Hepatocyte (in vitro differentiated cells): ENCODE results near the gene CDC42BPB.

Experiments used
- CTCF ChIP-seq: fragments of 200-600 bp; sonication (generic); IDR thresholded peaks from 2 replicates; pipeline ENCODE4 v1.5.1; 2016; ENCODE audit warnings: antibody characterized with exemption, mild to moderate bottlenecking; ENCODE audit not compliant: poor library complexity
- EZH2 ChIP-seq: fragments of 200-600 bp; sonication (generic); IDR thresholded peaks from 2 replicates; pipeline ENCODE4 v1.6.1; 2016; ENCODE audit warnings: antibody characterized with exemption, mild to moderate bottlenecking, borderline replicate concordance
- EZH2phosphoT487 ChIP-seq: fragments of 200-600 bp; sonication (generic); IDR thresholded peaks from one replicate; pipeline ENCODE4 v1.6.1; 2018; ENCODE audit warnings: antibody characterized with exemption, mild to moderate bottlenecking, low read depth, moderate library complexity; ENCODE audit not compliant: unreplicated experiment, severe bottlenecking

GRCh38 chr14:102947321-102948103 lies 109.8 kb downstream of the CDC42BPB start:
- TF ChIP-seq CTCF (no peak), EZH2 (no peak), EZH2phosphoT487 (no peak)
